Stomach (tissue), 4 donors: ENCODE measurements around the gene GMDS.

Source experiments
- CTCF ChIP-seq, 7 experiments: fragments of 450-650 bp in 4 of 7; fragments of 200-600 bp in 3 of 7; sonication (generic) in 3 of 7; IDR thresholded peaks; one replicate each; pipeline ENCODE4 v1.5.1; 2016 to 2019; ENCODE audit warnings: antibody characterized with exemption in 7 of 7, control low read depth in 2 of 7, mild to moderate bottlenecking in 1 of 7
- EP300 ChIP-seq: sonication (generic); formaldehyde crosslinking; IDR thresholded peaks from one replicate; pipeline ENCODE4 v1.6.1; 2017; ENCODE audit warnings: antibody characterized with exemption

- TF ChIP-seq CTCF (IDR thresholded peaks at IDR 0.05) (no peak), EP300 (no peak)
Observed at GRCh38 chr6:1762203-1762602, 483.2 kb downstream of the GMDS start.
